Colonic mucosa (tissue), 4 donors: ENCODE results near the gene GDPD5. TPM values are rescaled to one million over a fixed set of nuclear protein-coding genes. Genes with fewer than 3 reads are reported as not detected.

Experiments
- DNase-seq: peaks from one replicate; pipeline ENCODE4 v3.0.0-alpha.2; 2020
- H3K27ac ChIP-seq: fragments of 200-600 bp; one replicate; pipeline ENCODE4 v1.8.0; 2021
- H3K27me3 ChIP-seq: fragments of 200-600 bp; one replicate; pipeline ENCODE4 v1.8.0; 2021
- H3K36me3 ChIP-seq: fragments of 200-600 bp; one replicate; pipeline ENCODE4 v1.8.0; 2021
- H3K4me1 ChIP-seq: fragments of 200-600 bp; one replicate; pipeline ENCODE4 v1.8.0; 2021; ENCODE audit warnings: mild to moderate bottlenecking
- H3K4me3 ChIP-seq: fragments of 200-600 bp; one replicate; pipeline ENCODE4 v1.8.0; 2021
- H3K9ac ChIP-seq, 2 donors: one replicate each; pipeline ENCODE4 v1.7.0; 2013; ENCODE audit warnings: control low read depth in 2 of 2, low read depth in 2 of 2, low read length in 2 of 2
- H3K9me3 ChIP-seq: fragments of 200-600 bp; one replicate; pipeline ENCODE4 v1.8.0; 2021
- intact Hi-C: fragments of 100-400 bp; cut with DNase I; formaldehyde crosslinking; loops from one replicate; pipeline ENCODE4 v1.14.1; 2022
- total RNA-seq, 2 donors: library from RNA; stranded (reverse); fragmentation: NEBNext Ultra II Directional in 1 of 2; extraction: Animal tissue kit (Norgen Biotek cat#: 25700) in 1 of 2; gene quantifications; one replicate each; pipeline ENCODE4 v1.2.1, GENCODE V29; 2021
- TF ChIP-seq, protein P1 (sequence below): fragments of 200-600 bp; IDR thresholded peaks from one replicate; pipeline ENCODE4 v1.8.0; 2022; ENCODE audit warnings: antibody characterized with exemption, mild to moderate bottlenecking
- donor health status: healthy.
- donor health status: DM: no; HTN: no; CAD: no.
- donor health status: DM: no; HTN: no; CAD: no.

The GDPD5 gene
- total RNA-seq, 2 donors from 2014 or later: 2.6 to 4.1 TPM

DNA sequence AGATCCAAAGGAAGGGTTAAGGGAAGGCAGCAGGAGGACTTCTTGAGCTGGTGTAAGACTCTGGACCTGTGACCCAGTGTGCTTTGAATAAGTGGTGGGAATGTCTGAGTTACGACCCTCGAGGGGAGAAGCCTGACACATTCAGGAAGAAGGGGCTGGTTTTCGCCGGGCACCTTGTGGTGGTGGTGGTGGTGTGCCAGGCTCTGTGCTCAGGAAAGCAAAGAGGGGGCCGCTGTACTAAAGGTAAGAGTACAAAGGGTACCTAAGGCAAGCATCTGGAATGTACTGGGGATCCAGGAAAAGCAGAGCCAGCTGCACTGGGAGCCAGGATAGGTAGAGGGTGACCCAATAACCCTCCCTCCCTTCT is 99.0 kb downstream of the GDPD5 start:
- Histone ChIP-seq H3K4me1 (peaks cover 16% of the 10 kb centered on the region), H3K27me3 (peaks cover 21% of the 10 kb centered on the region), H3K36me3 (no peaks in the 10 kb centered on the region), H3K4me3 (no peak overlapping the region), H3K9ac (no peak overlapping the region), H3K27ac (no peak overlapping the region), H3K9me3 (no peaks in the 10 kb centered on the region)
- no peak for DNase-seq
- intact Hi-C loops: no loop called here
- TF ChIP-seq, protein P1, sequence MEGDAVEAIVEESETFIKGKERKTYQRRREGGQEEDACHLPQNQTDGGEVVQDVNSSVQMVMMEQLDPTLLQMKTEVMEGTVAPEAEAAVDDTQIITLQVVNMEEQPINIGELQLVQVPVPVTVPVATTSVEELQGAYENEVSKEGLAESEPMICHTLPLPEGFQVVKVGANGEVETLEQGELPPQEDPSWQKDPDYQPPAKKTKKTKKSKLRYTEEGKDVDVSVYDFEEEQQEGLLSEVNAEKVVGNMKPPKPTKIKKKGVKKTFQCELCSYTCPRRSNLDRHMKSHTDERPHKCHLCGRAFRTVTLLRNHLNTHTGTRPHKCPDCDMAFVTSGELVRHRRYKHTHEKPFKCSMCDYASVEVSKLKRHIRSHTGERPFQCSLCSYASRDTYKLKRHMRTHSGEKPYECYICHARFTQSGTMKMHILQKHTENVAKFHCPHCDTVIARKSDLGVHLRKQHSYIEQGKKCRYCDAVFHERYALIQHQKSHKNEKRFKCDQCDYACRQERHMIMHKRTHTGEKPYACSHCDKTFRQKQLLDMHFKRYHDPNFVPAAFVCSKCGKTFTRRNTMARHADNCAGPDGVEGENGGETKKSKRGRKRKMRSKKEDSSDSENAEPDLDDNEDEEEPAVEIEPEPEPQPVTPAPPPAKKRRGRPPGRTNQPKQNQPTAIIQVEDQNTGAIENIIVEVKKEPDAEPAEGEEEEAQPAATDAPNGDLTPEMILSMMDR: no peak

DNA sequence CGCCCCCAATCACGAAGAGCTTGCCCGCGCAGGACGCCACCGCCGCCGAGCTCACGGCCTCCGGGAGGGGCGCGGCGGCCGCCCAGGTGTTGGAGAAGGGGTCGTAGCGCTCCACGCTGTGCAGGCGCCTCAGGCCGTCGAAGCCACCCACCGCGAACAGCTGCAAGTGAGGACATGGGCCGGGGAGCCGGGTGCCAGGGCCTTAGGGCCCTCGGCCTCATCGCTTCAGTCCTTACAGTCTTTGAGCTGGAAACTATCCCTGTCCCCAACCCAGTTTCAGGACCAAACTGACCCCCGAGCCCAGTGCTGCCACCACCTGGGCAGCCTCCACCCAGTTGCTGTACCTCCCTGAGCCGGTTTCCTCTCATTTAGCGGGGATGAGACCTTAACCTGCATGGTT is 100.3 kb downstream of the GDPD5 start:
- Histone ChIP-seq H3K9ac (no peak overlapping the region), H3K36me3 (no peaks in the 10 kb centered on the region), H3K4me1 (peaks cover 12% of the 10 kb centered on the region), H3K9me3 (no peaks in the 10 kb centered on the region), H3K27me3 (peaks cover 9% of the 10 kb centered on the region), H3K4me3 (no peak overlapping the region), H3K27ac (no peak overlapping the region)
- TF ChIP-seq, protein P1: no peak
- intact Hi-C loops: no loop called here
- no peak for DNase-seq

DNA sequence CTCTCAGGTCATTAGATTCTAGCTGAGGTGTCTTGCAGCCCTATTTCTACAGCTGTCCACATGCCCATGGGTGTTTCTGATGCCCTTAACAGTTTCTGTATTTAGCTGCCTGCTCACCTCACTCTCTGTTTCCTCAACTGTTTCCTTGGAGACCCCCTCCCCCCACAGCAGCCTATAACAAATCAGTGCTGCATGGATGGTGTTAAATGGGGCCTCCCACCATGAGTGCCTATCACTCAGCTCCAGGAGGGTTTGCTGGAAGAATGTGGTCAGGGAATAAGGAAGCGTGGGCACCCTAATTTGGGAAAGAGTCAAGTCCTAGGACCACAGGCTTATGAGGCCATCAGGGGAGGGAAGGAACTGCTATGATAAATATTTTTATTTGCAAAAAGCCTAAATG is 101.3 kb downstream of the GDPD5 start:
- TF ChIP-seq, protein P1: no peak
- intact Hi-C loops: no loop called here
- Histone ChIP-seq H3K9me3 (no peaks in the 10 kb centered on the region), H3K9ac (no peak overlapping the region), H3K4me1 (peaks cover 15% of the 10 kb centered on the region), H3K27me3 (peaks cover 4% of the 10 kb centered on the region), H3K36me3 (no peaks in the 10 kb centered on the region), H3K4me3 (no peak overlapping the region), H3K27ac (no peak overlapping the region)
- no peak for DNase-seq

DNA sequence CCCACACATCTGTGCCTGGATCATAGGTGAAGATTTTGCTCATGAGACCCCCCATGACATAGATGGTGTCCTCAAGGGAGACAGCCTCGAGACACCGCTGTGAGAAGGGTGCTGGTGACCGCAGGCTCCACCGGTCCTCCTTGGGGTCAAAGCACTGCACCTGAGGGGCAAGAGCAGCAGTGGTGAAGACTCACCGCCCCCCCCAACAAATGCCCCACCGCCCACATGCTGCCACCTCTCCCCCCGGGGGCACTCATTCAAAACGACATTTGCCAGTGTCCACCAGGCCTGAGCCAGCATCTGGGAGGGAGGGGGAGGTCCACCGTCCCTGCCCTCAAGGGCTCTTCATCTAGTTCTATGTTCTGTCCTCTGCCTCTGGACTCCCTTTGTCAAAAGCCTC is 102.0 kb downstream of the GDPD5 start:
- intact Hi-C loops: no loop called here
- H3K36me3 ChIP-seq: no peaks in the 10 kb centered on the region
- no peak overlapping the region for H3K4me3 ChIP-seq
- H3K27ac ChIP-seq: no peak overlapping the region
- H3K9me3 ChIP-seq: no peaks in the 10 kb centered on the region
- no peaks in the 10 kb centered on the region for H3K27me3 ChIP-seq
- DNase-seq: no peak
- TF ChIP-seq, protein P1: no peak
- H3K9ac ChIP-seq: no peak overlapping the region
- peaks cover 15% of the 10 kb centered on the region for H3K4me1 ChIP-seq

DNA sequence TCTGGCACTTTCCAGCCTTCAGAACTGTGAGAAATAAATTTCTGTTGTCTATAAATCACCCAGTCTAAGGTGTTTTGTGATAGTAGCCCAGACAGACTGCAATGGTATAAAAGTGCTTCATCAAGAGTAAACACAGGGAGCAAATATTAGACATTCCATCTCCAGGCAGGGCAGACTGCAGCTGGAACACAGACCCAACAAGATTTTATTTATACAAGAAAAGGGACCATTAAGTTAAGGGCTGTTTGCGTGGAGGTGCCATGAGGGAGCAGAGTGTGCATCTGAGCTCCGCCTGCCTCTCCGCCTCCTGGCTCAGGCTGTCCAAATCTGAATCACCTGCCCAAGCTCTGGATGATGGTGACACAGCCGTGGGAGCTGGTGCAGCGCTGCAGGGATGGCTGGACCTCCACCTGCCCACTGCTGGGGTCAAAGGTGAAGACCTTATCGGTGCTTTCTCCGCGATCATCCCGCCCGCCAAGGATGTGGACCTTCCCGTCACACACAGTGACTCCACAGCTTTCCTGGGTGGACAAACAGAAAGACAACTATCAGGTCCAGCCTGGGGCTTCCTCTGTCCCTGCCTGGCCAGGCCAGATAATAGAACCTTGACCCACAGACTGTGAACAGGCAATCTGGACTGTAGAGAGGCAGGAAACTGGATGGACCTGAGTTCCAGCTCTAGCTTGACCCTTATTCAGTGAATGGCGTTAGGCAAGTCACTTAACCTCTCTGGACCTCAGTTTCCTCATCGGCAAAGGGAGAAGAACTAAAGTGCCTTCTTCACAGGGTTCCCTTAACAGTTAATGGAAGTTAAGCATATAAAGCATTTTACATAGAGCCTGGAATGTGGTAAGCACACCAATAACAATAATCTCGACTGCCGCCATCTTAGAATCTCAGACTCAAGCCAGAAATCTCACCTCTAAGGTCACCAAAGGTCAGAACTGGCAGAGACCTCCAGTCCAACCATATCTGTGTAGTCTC is 103.2 kb downstream of the GDPD5 start:
- no peaks in the 10 kb centered on the region for H3K9me3 ChIP-seq
- peaks cover 15% of the 10 kb centered on the region for H3K4me1 ChIP-seq
- no peak overlapping the region for H3K9ac ChIP-seq
- intact Hi-C loops: no loop called here
- peak; percentile 36 for DNase-seq
- TF ChIP-seq, protein P1: no peak
- H3K36me3 ChIP-seq: no peaks in the 10 kb centered on the region
- H3K27ac ChIP-seq: peak overlapping the region; percentile 39
- H3K27me3 ChIP-seq: no peaks in the 10 kb centered on the region
- H3K4me3 ChIP-seq: no peak overlapping the region
